ENCODE results near the gene NUDT4B. TPM values are rescaled to one million over a fixed set of nuclear protein-coding genes. Genes with fewer than 3 reads are reported as not detected.
"Not testable (repeated sequence)": the region's sequence is repeated elsewhere in the genome, so short reads cannot be mapped to it uniquely, and the experiment has no call there.

The NUDT4B gene
- total and polyA plus RNA-seq, 5 donors from 2014 or later, result 2.5 to 9.1 (median 4.6) TPM; not detected in 1

DNA sequence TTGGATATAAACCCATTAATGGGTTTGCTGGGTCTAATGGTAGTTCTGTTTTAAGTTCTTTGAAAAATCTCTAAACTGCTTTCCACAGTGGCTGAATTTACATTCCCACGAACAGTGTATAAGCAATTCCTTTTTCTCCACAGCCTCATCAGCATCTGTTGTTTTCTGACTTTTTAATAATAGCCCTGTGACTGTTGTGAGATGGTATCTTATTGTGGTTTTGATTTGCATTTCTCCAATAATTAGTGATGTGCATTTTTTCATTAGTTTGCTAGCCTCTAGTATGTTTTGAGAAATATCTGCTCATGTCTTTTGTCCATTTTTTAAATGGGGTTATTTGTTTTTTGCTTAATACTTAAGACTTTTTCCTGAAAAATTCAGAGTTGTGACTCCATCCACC is 31.8 kb downstream of the NUDT4B start:
- not testable (repeated sequence) for H3K36me3 Mint-ChIP-seq

DNA sequence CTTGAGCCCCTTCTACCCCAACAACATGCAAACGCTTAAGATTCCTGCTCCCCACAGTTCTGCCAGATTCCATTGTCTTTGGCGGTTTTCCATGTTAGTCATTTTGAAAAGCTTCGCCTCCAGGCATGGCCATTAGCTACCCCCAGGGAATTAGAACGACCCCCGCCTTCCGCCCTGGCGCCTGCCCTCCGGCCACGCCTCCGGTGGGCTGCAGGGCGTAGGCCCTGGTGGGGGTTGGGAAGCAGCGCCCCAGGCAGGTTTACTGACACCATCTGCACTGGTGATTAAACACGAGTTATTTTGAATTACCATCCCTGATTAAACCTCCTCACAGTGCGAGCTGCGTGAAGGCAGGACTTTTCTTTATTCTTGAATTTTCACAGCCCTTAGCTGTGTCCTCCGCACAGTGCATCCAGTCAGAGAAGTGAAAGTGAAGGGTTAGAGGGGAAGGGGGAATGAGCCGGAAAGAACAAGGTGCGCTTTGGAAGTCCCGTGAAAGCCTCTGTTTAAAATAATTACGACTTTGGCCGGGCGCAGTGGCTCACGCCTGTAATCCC is 43.0 kb downstream of the NUDT4B start:
- not testable (repeated sequence) for H3K27ac Mint-ChIP-seq; DNase-seq; H3K27me3 ChIP-seq (ENCODE audit: control insufficient read depth, insufficient read depth, low read length); H3K4me3 Mint-ChIP-seq; H3K36me3 Mint-ChIP-seq; H3K27me3 Mint-ChIP-seq; H3K4me1 Mint-ChIP-seq; H3K9me3 Mint-ChIP-seq; H3K4me3 ChIP-seq (ENCODE audit: low read depth, low read length); H3K27ac ChIP-seq (ENCODE audit: insufficient read depth, low read length, poor library complexity, severe bottlenecking); H3K4me1 ChIP-seq (ENCODE audit: control insufficient read depth, insufficient read depth, low read length, poor library complexity, severe bottlenecking); H3K9me3 ChIP-seq (ENCODE audit: control insufficient read depth in 2 of 2, low read length in 2 of 2); H3K36me3 ChIP-seq (ENCODE audit: control insufficient read depth, insufficient read depth, low read length); ATAC-seq (ENCODE audit: low read depth in 2 of 2)

More for the DNA sequence above, 31.8 kb downstream of the NUDT4B start:
- H3K4me1 ChIP-seq (ENCODE audit: control insufficient read depth, insufficient read depth, low read length, poor library complexity, severe bottlenecking); H3K27ac ChIP-seq (ENCODE audit: insufficient read depth, low read length, poor library complexity, severe bottlenecking); H3K27me3 ChIP-seq (ENCODE audit: control insufficient read depth, insufficient read depth, low read length); H3K9me3 ChIP-seq (ENCODE audit: control insufficient read depth in 2 of 2, low read length in 2 of 2); H3K27ac Mint-ChIP-seq; H3K4me3 ChIP-seq (ENCODE audit: low read depth, low read length); H3K36me3 ChIP-seq (ENCODE audit: control insufficient read depth, insufficient read depth, low read length); H3K4me1 Mint-ChIP-seq; ATAC-seq (ENCODE audit: low read depth in 2 of 2); H3K9me3 Mint-ChIP-seq; H3K27me3 Mint-ChIP-seq; H3K4me3 Mint-ChIP-seq; DNase-seq: not testable (repeated sequence)

DNA sequence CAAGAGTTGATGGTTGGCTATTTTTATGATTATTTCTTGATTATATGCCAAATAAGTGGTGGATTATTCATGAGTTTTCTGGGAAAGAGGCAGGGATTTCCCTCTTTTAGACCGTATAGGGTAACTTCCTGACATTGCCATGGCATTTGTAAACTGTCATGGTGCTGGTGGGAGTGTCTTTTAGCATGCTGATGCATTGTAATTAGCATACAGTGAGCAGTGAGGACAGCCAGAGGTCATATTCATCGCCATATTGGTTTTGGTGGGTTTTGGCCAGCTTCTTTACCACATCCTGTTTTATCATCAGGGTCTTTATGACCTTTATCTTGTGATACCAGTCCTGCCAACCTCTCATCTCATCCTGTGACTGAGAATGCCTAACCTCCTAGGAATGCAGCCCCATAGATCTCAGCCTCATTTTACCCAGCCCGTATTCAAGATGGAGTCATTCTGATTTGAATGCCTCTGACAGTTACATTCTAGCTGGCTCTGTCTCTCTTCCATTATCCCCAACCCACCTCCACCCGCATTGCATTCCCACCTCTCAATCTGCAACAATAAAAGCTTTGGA is 45.3 kb downstream of the NUDT4B start:
- not testable (repeated sequence) for H3K9me3 ChIP-seq (ENCODE audit: control insufficient read depth in 2 of 2, low read length in 2 of 2); H3K27me3 ChIP-seq (ENCODE audit: control insufficient read depth, insufficient read depth, low read length); H3K9me3 Mint-ChIP-seq; H3K4me1 ChIP-seq (ENCODE audit: control insufficient read depth, insufficient read depth, low read length, poor library complexity, severe bottlenecking); H3K4me3 ChIP-seq (ENCODE audit: low read depth, low read length); H3K36me3 Mint-ChIP-seq; H3K4me1 Mint-ChIP-seq; H3K27ac ChIP-seq (ENCODE audit: insufficient read depth, low read length, poor library complexity, severe bottlenecking); H3K36me3 ChIP-seq (ENCODE audit: control insufficient read depth, insufficient read depth, low read length); DNase-seq; H3K27ac Mint-ChIP-seq; ATAC-seq (ENCODE audit: low read depth in 2 of 2); H3K4me3 Mint-ChIP-seq; H3K27me3 Mint-ChIP-seq

Other genes with a start within 250 kb of the NUDT4B start
- gene NBPF14, start 152.8 kb upstream of the NUDT4B start, total RNA-seq, result 30.6 TPM
- 10 to 100 TPM in 2 of 4 donors, 1 to 10 TPM in 2; 4.3 to 11.4 (median 10.1) TPM for gene NBPF14, start 152.8 kb upstream of the NUDT4B start, polyA plus RNA-seq
- 50.8 TPM for gene PDE4DIP, start 95.7 kb downstream of the NUDT4B start, total RNA-seq
- 10 to 100 TPM; 22.3 to 36.1 (median 33.4) TPM for gene PDE4DIP, start 95.7 kb downstream of the NUDT4B start, polyA plus RNA-seq

Data from CD4-positive, CD25-positive, alpha-beta regulatory T cell (primary cell).